ENCODE measurements around the gene PRLR. TPM values are rescaled to one million over a fixed set of nuclear protein-coding genes. Genes with fewer than 3 reads are reported as not detected.

Gene PRLR
- total and polyA plus RNA-seq, 10 of the 15 experiments (the other 5 are each of a cell fraction or from before 2014, with no cell fraction given) = 0.03 to 8.1 (median 0.20) TPM

- H4K20me1 ChIP-seq (ENCODE audit: control insufficient read depth, insufficient read depth) = no peaks in the 10 kb centered on the region
- in situ Hi-C loops (cut with MboI) (no loop called here), intact Hi-C loops (cut with micrococcal nuclease; ENCODE audit: unreplicated experiment) (loop anchor here (2.0 to 5.0 kb wide), 4 partner anchors 349 to 837 kb away; no protein-coding TSS in a partner anchor)
- POLR2A ChIA-PET = no interaction called here
- RAD21 ChIA-PET (ENCODE audit: unreplicated experiment) = interaction anchor here (1.2 to 1.6 kb wide), 3 partner anchors 30 to 136 kb away, joined by 4 to 6 read pairs (median 4); no protein-coding TSS in a partner anchor
- CTCF ChIA-PET = interaction anchor here (1.0 to 8.4 kb wide), 13 partner anchors 11 to 838 kb away, joined by 3 to 91 read pairs (median 7); no protein-coding TSS in a partner anchor
- WGBS (ENCODE audit: insufficient coverage, insufficient replicate concordance, low lambda C conversion rate, missing lambda C conversion rate) = 0% methylated on average over 3 of the region's 3 CpGs
- SMC1A ChIA-PET (ENCODE audit: uncharacterized antibody, unreplicated experiment) = interaction anchor here (0.7 to 2.3 kb wide), 8 partner anchors 12 to 839 kb away, joined by 3 to 8 read pairs (median 4); no protein-coding TSS in a partner anchor
- no peak overlapping the region for H3K4me3 ChIP-seq
- H3K9me3 ChIP-seq (replicated peaks; ENCODE audit: control insufficient read depth, insufficient read depth, low read length) = no peaks in the 10 kb centered on the region
- H3K79me2 ChIP-seq (ENCODE audit: control insufficient read depth, insufficient read depth, low read length) = no peaks in the 10 kb centered on the region
- no peak for DNase-seq (ENCODE audit: low read depth, low spot score)
- no peak for ATAC-seq
- no TSS peak for BruUV-seq (replicated peaks)
- no peak overlapping the region for H3K4me2 ChIP-seq (ENCODE audit: control insufficient read depth, insufficient read depth)
- FAIRE-seq = no peak
- no peaks in the 10 kb centered on the region for H3K27me3 ChIP-seq (replicated peaks in 1 of 2; ENCODE audit: control insufficient read depth in 2 of 2, insufficient read depth in 2 of 2, low read length in 1 of 2)
- no peaks in the 10 kb centered on the region for H3K4me1 ChIP-seq (ENCODE audit: control insufficient read depth, insufficient read depth, low read length)
- no peak overlapping the region for H3K27ac ChIP-seq (ENCODE audit: control insufficient read depth, insufficient read depth)
- no peak overlapping the region for H3K9ac ChIP-seq (ENCODE audit: control insufficient read depth, insufficient read depth, low read length)
- H3K36me3 ChIP-seq (ENCODE audit: control insufficient read depth in 2 of 2, insufficient read depth in 2 of 2, low read length in 1 of 2) = no peaks in the 10 kb centered on the region
- H2AFZ ChIP-seq (ENCODE audit: control insufficient read depth, low read depth, low read length) = no peak overlapping the region
- TF ChIP-seq MAX (IDR thresholded peaks at IDR 0.05; ENCODE audit: low read depth, low read length) (no peak), IKZF1 (conservative IDR thresholded peaks at IDR 0.05) (no peak), CHD1 (IDR thresholded peaks at IDR 0.05; ENCODE audit: low read depth, low read length) (no peak), BACH1 (IDR thresholded peaks at IDR 0.05; ENCODE audit: borderline replicate concordance) (no peak), SUZ12 (IDR thresholded peaks at IDR 0.05; ENCODE audit: unreplicated experiment) (no peak), SREBF1 (IDR thresholded peaks at IDR 0.05; ENCODE audit: low read length) (no peak), FOS (IDR thresholded peaks at IDR 0.05; ENCODE audit: borderline replicate concordance, extremely low read depth, insufficient read length) (no peak), CUX1 (IDR thresholded peaks at IDR 0.05; ENCODE audit: insufficient replicate concordance, low read depth, low read length) (no peak), ZBTB40 (IDR thresholded peaks at IDR 0.05; ENCODE audit: borderline replicate concordance) (no peak), JUND (IDR thresholded peaks at IDR 0.05; ENCODE audit: low read depth, low read length) (no peak), PKNOX1 (IDR thresholded peaks at IDR 0.05) (no peak), RB1 (IDR thresholded peaks at IDR 0.05; ENCODE audit: borderline replicate concordance) (no peak)
These were observed 142.3 kb downstream of the PRLR start for GRCh38 chr5:35087991-35088390.
